Breast epithelium (tissue), 4 donors: ENCODE measurements around the gene KCNQ1OT1. TPM values are rescaled to one million over a fixed set of nuclear protein-coding genes. Genes with fewer than 3 reads are reported as not detected.

ENCODE experiments used
- DNase-seq, 2 donors: peaks; one replicate each; pipeline ENCODE4 v3.0.0-alpha.2; 2019; ENCODE audit warnings: low spot score in 2 of 2
- H3K27ac ChIP-seq, 2 donors: fragments of 200-600 bp; sonication (generic) in 1 of 2; one replicate each; pipeline ENCODE4 v1.5.1; 2016 to 2019; ENCODE audit warnings: mild to moderate bottlenecking in 1 of 2
- H3K27me3 ChIP-seq, 2 donors: fragments of 200-600 bp; sonication (generic) in 1 of 2; one replicate each; pipeline versions ENCODE4 v1.5.1 to v1.6.0; 2017 to 2019; ENCODE audit warnings: control low read depth in 1 of 2, mild to moderate bottlenecking in 1 of 2
- H3K36me3 ChIP-seq: fragments of 200-600 bp; one replicate; pipeline ENCODE4 v1.5.1; 2019
- H3K4me1 ChIP-seq, 2 donors: fragments of 200-600 bp; sonication (generic); one replicate each; pipeline ENCODE4 v1.5.1; 2016 to 2019; ENCODE audit warnings: control low read depth in 1 of 2
- H3K4me3 ChIP-seq, 3 donors: fragments of 200-600 bp; sonication (generic); 1 replicate in 2 of 3; 2 replicates in 1 of 3; pipeline ENCODE4 v1.5.1; 2016 to 2019; ENCODE audit warnings: mild to moderate bottlenecking in 3 of 3, moderate library complexity in 2 of 3
- H3K9me3 ChIP-seq, 2 donors: fragments of 200-600 bp; sonication (generic) in 1 of 2; one replicate each; pipeline ENCODE4 v1.5.1; 2016 to 2019; ENCODE audit warnings: control low read depth in 1 of 2
- CTCF ChIP-seq, 3 donors: fragments of 450-650 bp; IDR thresholded peaks; one replicate each; pipeline ENCODE4 v1.5.1; 2016 to 2017; ENCODE audit warnings: antibody characterized with exemption in 3 of 3, mild to moderate bottlenecking in 3 of 3, moderate library complexity in 3 of 3
- POLR2A ChIP-seq: fragments of 450-650 bp; IDR thresholded peaks from one replicate; pipeline ENCODE4 v1.6.1; 2016; ENCODE audit warnings: antibody characterized with exemption, mild to moderate bottlenecking, moderate library complexity
- POLR2AphosphoS5 ChIP-seq, 3 donors: sonication (generic); formaldehyde crosslinking; IDR thresholded peaks; one replicate each; pipeline ENCODE4 v1.6.1; 2017; ENCODE audit warnings: antibody characterized with exemption in 3 of 3
- intact Hi-C: fragments of 100-400 bp; cut with DNase I; formaldehyde crosslinking; loops from one replicate; pipeline ENCODE4 v1.15.1; 2023; ENCODE audit warnings: low total_unique reads
- total RNA-seq, 3 donors: library from RNA; depleted of rRNA; stranded (reverse); fragments of >200 nt; gene quantifications; one replicate each; pipeline ENCODE4 v1.1.0, GENCODE V29; 2016

The KCNQ1OT1 gene
- total RNA-seq, 3 donors from 2014 or later: 2.1 to 5.3 (median 3.6) TPM

GRCh38 chr11:2664791-2665525, 34.8 kb downstream of the KCNQ1OT1 start:
- no peak for TF ChIP-seq CTCF (IDR thresholded peaks at IDR 0.05)
- no peak for TF ChIP-seq POLR2A
- TF ChIP-seq POLR2AphosphoS5 (IDR thresholded peaks at IDR 0.05): no peak
- no peaks in the 10 kb centered on the region for H3K27me3 ChIP-seq
- peak overlapping the region in 1 of 2 donors; percentile 19 for H3K27ac ChIP-seq
- H3K9me3 ChIP-seq: peaks cover 11 to 23% of the 10 kb centered on the region in 2 donors
- H3K4me1 ChIP-seq: no peaks in the 10 kb centered on the region
- DNase-seq: peak in 1 of 2 donors; percentile 40
- H3K36me3 ChIP-seq: no peaks in the 10 kb centered on the region
- no peak overlapping the region for H3K4me3 ChIP-seq
- intact Hi-C loops: no loop called here

GRCh38 chr11:2664376-2664775, 35.4 kb downstream of the KCNQ1OT1 start:
- peak in 1 of 2 donors; percentile 30 for DNase-seq
- peaks cover 16 to 23% of the 10 kb centered on the region in 2 donors for H3K9me3 ChIP-seq
- intact Hi-C loops: no loop called here
- no peaks in the 10 kb centered on the region for H3K36me3 ChIP-seq
- no peak for TF ChIP-seq CTCF (IDR thresholded peaks at IDR 0.05)
- no peak for TF ChIP-seq POLR2AphosphoS5 (IDR thresholded peaks at IDR 0.05)
- no peak for TF ChIP-seq POLR2A
- no peaks in the 10 kb centered on the region for H3K4me1 ChIP-seq
- no peak overlapping the region for H3K4me3 ChIP-seq
- H3K27ac ChIP-seq: no peak overlapping the region
- H3K27me3 ChIP-seq: no peaks in the 10 kb centered on the region

GRCh38 chr11:2663915-2664314, 35.9 kb downstream of the KCNQ1OT1 start:
- Histone ChIP-seq H3K27ac (no peak overlapping the region), H3K9me3 (peaks cover 16 to 23% of the 10 kb centered on the region in 2 donors), H3K4me1 (no peaks in the 10 kb centered on the region), H3K27me3 (no peaks in the 10 kb centered on the region), H3K36me3 (no peaks in the 10 kb centered on the region), H3K4me3 (no peak overlapping the region)
- intact Hi-C loops: no loop called here
- TF ChIP-seq POLR2A: no peak
- DNase-seq: no peak

- Histone ChIP-seq H3K4me3 (no peak overlapping the region), H3K9me3 (peaks cover 16 to 23% of the 10 kb centered on the region in 2 donors), H3K27ac (no peak overlapping the region), H3K27me3 (no peaks in the 10 kb centered on the region), H3K4me1 (no peaks in the 10 kb centered on the region), H3K36me3 (no peaks in the 10 kb centered on the region)
- no peak for TF ChIP-seq POLR2AphosphoS5 (IDR thresholded peaks at IDR 0.05)
- no peak for TF ChIP-seq CTCF (IDR thresholded peaks at IDR 0.05)
- TF ChIP-seq POLR2A: no peak
- peak in 1 of 2 donors; percentile 22 for DNase-seq
- intact Hi-C loops: no loop called here
Observed at GRCh38 chr11:2663506-2663905, 36.3 kb downstream of the KCNQ1OT1 start.

- TF ChIP-seq POLR2A (no peak), POLR2AphosphoS5 (IDR thresholded peaks at IDR 0.05) (no peak), CTCF (IDR thresholded peaks at IDR 0.05) (no peak)
- Histone ChIP-seq H3K9me3 (peaks cover 16 to 23% of the 10 kb centered on the region in 2 donors), H3K27me3 (no peaks in the 10 kb centered on the region), H3K36me3 (no peaks in the 10 kb centered on the region), H3K4me3 (no peak overlapping the region), H3K27ac (no peak overlapping the region), H3K4me1 (no peaks in the 10 kb centered on the region)
- peak in 1 of 2 donors; percentile 42 for DNase-seq
- intact Hi-C loops: no loop called here
Observed at GRCh38 chr11:2662430-2663299, 37.1 kb downstream of the KCNQ1OT1 start.
